Mesothelial cell of epicardium (in vitro differentiated cells): Measurements from ENCODE around the gene AP4M1. TPM values are rescaled to one million over a fixed set of nuclear protein-coding genes. Genes with fewer than 3 reads are reported as not detected.

Source experiments
- DNase-seq, 2 experiments: peaks; one replicate each; pipeline ENCODE4 v3.0.0; 2021; ENCODE audit warnings: low spot score in 2 of 2; ENCODE audit not compliant: unreplicated experiment in 2 of 2
- H3K27ac Mint-ChIP-seq: 2 replicates; pipeline ENCODE4 v1.8.0; 2021; ENCODE audit warnings: mixed read lengths
- H3K27me3 Mint-ChIP-seq: 2 replicates; pipeline ENCODE4 v1.8.0; 2021; ENCODE audit warnings: low read depth, mixed read lengths
- H3K36me3 Mint-ChIP-seq: 2 replicates; pipeline ENCODE4 v1.8.0; 2021; ENCODE audit warnings: mixed read lengths
- H3K4me1 Mint-ChIP-seq: 2 replicates; pipeline ENCODE4 v1.8.0; 2021; ENCODE audit warnings: mixed read lengths
- H3K4me3 Mint-ChIP-seq: 2 replicates; pipeline ENCODE4 v1.8.0; 2021; ENCODE audit warnings: mild to moderate bottlenecking, moderate library complexity, mixed read lengths
- H3K9me3 Mint-ChIP-seq: 2 replicates; pipeline ENCODE4 v1.8.0; 2021; ENCODE audit warnings: mixed read lengths
- CTCF ChIP-seq: fragments of 200-600 bp; sonication (generic); IDR thresholded peaks from one replicate; pipeline ENCODE4 v1.5.0; 2021; ENCODE audit warnings: antibody characterized with exemption; ENCODE audit not compliant: unreplicated experiment
- total RNA-seq: library from RNA; stranded (reverse); gene quantifications from 3 replicates; pipeline ENCODE4 v1.2.1, GENCODE V29; 2021

Gene AP4M1
- total RNA-seq, 1 donor from 2014 or later = 25.6 TPM

GRCh38 chr7:100102950-100103840 is 1.8 kb downstream of the AP4M1 start:
- no peak for DNase-seq
- Mint-ChIP-seq H3K4me1 (peaks cover 27% of the 10 kb centered on the region), H3K4me3 (peak overlapping the region; percentile 89), H3K27ac (peak overlapping the region; percentile 99), H3K36me3 (peaks cover 21% of the 10 kb centered on the region), H3K9me3 (no peaks in the 10 kb centered on the region), H3K27me3 (no peaks in the 10 kb centered on the region)
- no peak for TF ChIP-seq CTCF

- no peak for TF ChIP-seq CTCF
- Mint-ChIP-seq H3K4me1 (peaks cover 7% of the 10 kb centered on the region), H3K9me3 (no peaks in the 10 kb centered on the region), H3K36me3 (peaks cover 11% of the 10 kb centered on the region), H3K27ac (no peak overlapping the region), H3K4me3 (no peak overlapping the region), H3K27me3 (no peaks in the 10 kb centered on the region)
- DNase-seq = no peak
Observed at GRCh38 chr7:100105534-100105933, 4.1 kb downstream of the AP4M1 start.

GRCh38 chr7:100106633-100107032 is 5.2 kb downstream of the AP4M1 start:
- Mint-ChIP-seq H3K4me1 (peaks cover 7% of the 10 kb centered on the region), H3K4me3 (no peak overlapping the region), H3K27me3 (no peaks in the 10 kb centered on the region), H3K9me3 (no peaks in the 10 kb centered on the region), H3K36me3 (peaks cover 19% of the 10 kb centered on the region), H3K27ac (no peak overlapping the region)
- TF ChIP-seq CTCF = no peak
- no peak for DNase-seq

GRCh38 chr7:100107125-100107737 is 5.8 kb downstream of the AP4M1 start:
- Mint-ChIP-seq H3K4me1 (peaks cover 7% of the 10 kb centered on the region), H3K27ac (no peak overlapping the region), H3K27me3 (no peaks in the 10 kb centered on the region), H3K4me3 (no peak overlapping the region), H3K36me3 (peaks cover 19% of the 10 kb centered on the region), H3K9me3 (no peaks in the 10 kb centered on the region)
- no peak for TF ChIP-seq CTCF
- no peak for DNase-seq

- DNase-seq = no peak
- H3K9me3 Mint-ChIP-seq = no peaks in the 10 kb centered on the region
- peaks cover 21% of the 10 kb centered on the region for H3K36me3 Mint-ChIP-seq
- no peaks in the 10 kb centered on the region for H3K27me3 Mint-ChIP-seq
- no peak for TF ChIP-seq CTCF
- peaks cover 2% of the 10 kb centered on the region for H3K4me1 Mint-ChIP-seq
- H3K27ac Mint-ChIP-seq = peak overlapping the region; percentile 30
- H3K4me3 Mint-ChIP-seq = no peak overlapping the region
Observed at GRCh38 chr7:100107890-100108289, 6.4 kb downstream of the AP4M1 start.
